Nephron progenitor cell (in vitro differentiated cells): ENCODE results near the gene TM9SF1.

ENCODE experiments used
- DNase-seq: peaks from one replicate; pipeline ENCODE4 v3.0.0; 2021
- H3K27ac Mint-ChIP-seq: 2 replicates; pipeline ENCODE4 v1.8.0; 2021; ENCODE audit warnings: mild to moderate bottlenecking, moderate library complexity, mixed read lengths
- H3K27me3 Mint-ChIP-seq: 2 replicates; pipeline ENCODE4 v1.8.0; 2021; ENCODE audit warnings: mild to moderate bottlenecking, low read depth, mixed read lengths; ENCODE audit not compliant: poor library complexity
- H3K36me3 Mint-ChIP-seq: 2 replicates; pipeline ENCODE4 v1.8.0; 2021; ENCODE audit warnings: low read depth, mixed read lengths
- H3K4me1 Mint-ChIP-seq: 2 replicates; pipeline ENCODE4 v1.8.0; 2021; ENCODE audit warnings: mixed read lengths
- H3K4me3 Mint-ChIP-seq: 2 replicates; pipeline ENCODE4 v1.8.0; 2021; ENCODE audit warnings: mild to moderate bottlenecking, moderate library complexity, mixed read lengths
- H3K9me3 Mint-ChIP-seq: 2 replicates; pipeline ENCODE4 v1.8.0; 2021; ENCODE audit warnings: mild to moderate bottlenecking, moderate library complexity, mixed read lengths
- TF ChIP-seq, protein P1 (sequence below): fragments of 200-600 bp; sonication (generic); IDR thresholded peaks from 2 replicates; pipeline ENCODE4 v1.5.0; 2021; ENCODE audit warnings: antibody characterized with exemption

The TM9SF1 gene

DNA sequence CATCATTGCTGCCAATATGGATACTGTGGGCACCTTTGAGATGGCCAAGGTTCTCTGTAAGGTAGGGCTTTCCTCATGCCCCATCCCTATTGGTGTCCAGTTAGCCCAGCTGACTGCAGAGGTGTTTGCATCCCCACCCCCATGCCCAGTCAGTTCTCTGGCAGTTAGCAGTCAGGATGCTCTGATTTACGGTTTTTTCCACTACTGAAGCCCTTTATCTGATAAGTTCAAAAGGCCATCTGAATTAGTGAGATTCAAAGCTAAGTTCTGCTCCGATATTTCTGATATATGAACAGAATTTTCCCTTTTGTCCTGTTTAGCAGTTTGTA, 38.3 kb upstream of the TM9SF1 start:
- TF ChIP-seq, protein P1, sequence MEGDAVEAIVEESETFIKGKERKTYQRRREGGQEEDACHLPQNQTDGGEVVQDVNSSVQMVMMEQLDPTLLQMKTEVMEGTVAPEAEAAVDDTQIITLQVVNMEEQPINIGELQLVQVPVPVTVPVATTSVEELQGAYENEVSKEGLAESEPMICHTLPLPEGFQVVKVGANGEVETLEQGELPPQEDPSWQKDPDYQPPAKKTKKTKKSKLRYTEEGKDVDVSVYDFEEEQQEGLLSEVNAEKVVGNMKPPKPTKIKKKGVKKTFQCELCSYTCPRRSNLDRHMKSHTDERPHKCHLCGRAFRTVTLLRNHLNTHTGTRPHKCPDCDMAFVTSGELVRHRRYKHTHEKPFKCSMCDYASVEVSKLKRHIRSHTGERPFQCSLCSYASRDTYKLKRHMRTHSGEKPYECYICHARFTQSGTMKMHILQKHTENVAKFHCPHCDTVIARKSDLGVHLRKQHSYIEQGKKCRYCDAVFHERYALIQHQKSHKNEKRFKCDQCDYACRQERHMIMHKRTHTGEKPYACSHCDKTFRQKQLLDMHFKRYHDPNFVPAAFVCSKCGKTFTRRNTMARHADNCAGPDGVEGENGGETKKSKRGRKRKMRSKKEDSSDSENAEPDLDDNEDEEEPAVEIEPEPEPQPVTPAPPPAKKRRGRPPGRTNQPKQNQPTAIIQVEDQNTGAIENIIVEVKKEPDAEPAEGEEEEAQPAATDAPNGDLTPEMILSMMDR, result no peak
- peaks cover 29% of the 10 kb centered on the region for H3K36me3 Mint-ChIP-seq
- H3K4me3 Mint-ChIP-seq, result peak overlapping the region; percentile 95
- H3K9me3 Mint-ChIP-seq, result no peaks in the 10 kb centered on the region
- H3K27ac Mint-ChIP-seq, result peak overlapping the region; percentile 91
- H3K27me3 Mint-ChIP-seq, result no peaks in the 10 kb centered on the region
- peaks cover 32% of the 10 kb centered on the region for H3K4me1 Mint-ChIP-seq
- no peak for DNase-seq

DNA sequence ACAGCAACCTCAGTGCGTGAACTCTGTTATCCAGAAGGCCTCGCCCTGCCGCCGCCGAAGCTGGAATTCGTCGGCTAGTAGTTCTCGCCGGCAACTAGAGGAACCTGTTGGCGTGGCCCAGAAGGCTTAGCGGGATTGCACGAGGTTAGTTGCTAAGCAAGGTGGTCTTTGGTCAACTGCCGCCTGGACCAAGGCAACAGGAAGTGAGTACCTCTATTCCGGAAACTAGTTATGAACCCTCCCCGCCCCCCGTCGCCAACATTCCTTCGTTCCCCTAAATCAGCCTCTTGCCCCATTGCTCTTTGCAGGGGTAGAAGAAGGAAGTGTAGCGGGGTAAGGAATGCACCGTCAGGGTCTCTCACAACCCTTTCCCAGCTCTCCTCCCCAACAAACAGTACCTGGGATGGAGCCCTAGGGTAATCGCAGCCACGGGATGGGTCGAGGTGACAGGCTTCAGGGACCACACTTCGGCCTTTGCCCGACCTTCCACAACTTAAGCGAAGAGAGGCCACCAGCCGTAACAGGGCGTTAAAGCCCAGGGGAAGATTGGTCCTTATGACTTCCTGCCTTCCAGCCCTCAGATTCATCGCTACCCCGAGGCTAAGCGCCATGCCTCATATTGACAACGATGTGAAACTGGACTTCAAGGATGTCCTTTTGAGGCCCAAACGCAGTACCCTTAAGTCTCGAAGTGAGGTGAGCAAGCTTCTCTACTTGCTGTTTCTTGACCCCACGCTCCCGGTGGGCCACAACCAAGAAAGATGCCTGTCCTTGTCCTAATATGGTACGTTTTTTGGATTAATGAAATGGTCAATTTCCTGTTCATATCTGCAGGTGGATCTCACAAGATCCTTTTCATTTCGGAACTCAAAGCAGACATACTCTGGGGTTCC, 37.6 kb upstream of the TM9SF1 start, which contains the start of gene GMPR2:
GMPR2 (plus strand) TSS at position 285 of the 893 bp plus-strand sequence; CDS start at position 610, 325 bp downstream.
- Mint-ChIP-seq H3K27me3 (no peaks in the 10 kb centered on the region), H3K27ac (peak within 1 kb of the TSS; percentile 91), H3K36me3 (peaks cover 28% of the 10 kb centered on the region), H3K4me1 (peaks cover 32% of the 10 kb centered on the region), H3K9me3 (no peaks in the 10 kb centered on the region), H3K4me3 (peak within 1 kb of the TSS; percentile 95)
- TF ChIP-seq, protein P1, result no peak
- DNase-seq, result no peak

DNA sequence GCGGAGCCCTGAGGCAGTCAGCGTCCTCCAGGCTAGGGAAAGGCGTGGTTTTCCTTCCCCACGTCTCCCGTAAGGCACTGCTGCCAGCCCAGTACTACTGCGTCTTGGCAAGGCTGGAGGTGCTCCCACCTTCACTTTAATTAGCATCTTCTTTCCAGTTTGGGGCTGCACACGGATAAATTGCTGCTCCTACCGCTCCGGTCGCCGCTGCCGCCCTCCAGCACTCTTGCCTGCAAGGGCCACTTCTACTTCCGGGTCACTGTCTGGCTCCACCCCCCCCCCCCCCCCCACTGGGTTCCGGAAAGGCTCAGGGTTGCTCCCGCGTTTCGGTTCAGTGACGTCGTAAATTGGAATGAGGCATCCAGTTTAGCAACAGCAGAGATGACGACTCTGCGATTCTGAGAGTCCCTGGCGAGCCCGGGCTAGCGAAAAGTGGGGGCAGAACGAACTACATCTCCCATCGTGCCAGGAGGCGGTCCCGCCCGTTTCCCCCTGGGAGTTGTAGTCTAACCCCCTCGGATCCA, 36.9 kb upstream of the TM9SF1 start, which contains the start of gene NEDD8:
NEDD8 (minus strand) TSS at position 247 of the 524 bp plus-strand sequence; CDS start at position 147, 100 bp downstream.
- peak; percentile 81 for DNase-seq
- TF ChIP-seq, protein P1, result no peak
- Mint-ChIP-seq H3K9me3 (no peaks in the 10 kb centered on the region), H3K4me3 (peak within 1 kb of the TSS; percentile 95), H3K27me3 (no peaks in the 10 kb centered on the region), H3K4me1 (peaks cover 32% of the 10 kb centered on the region), H3K27ac (peak within 1 kb of the TSS; percentile 91), H3K36me3 (peaks cover 26% of the 10 kb centered on the region)

DNA sequence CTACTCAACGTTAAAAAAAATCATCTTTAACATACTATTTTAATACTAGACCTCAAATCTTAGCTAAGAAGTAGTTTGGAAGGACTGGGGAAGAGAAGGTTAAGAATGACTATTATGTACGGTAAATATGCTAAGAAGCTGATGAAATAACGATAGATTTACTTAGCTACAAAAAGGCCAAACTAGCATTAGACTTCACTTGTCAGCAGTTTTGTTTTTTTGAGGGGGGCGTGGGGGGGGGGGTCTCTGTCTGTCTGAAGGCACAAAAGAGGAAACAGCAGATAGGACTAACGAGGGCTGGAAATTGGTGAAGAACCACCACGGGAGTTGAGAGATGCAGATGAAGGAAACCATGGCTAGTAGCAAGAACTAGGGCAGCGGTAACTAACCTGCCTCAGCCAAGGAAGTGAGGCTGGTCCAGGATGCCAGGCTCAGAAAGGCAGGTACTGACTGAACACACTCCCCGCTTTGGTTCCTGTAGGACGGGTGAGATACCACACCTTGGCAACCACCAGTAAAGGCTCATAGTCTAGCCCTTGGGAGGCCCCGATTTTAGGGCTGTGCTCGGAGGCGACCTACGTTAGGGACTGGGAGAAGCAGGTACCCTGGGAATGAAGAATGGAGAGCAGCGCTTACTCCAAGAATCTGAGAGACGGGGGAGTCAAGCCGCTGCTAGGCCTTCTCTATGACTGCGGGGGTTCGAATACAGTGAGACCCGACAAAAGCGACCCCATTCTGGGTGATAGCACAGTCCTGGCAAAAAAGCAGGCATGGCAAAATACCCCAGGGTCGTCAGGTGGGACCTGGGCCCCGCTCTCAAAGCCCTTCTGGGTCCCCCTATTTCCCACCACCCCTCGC, 36.3 kb upstream of the TM9SF1 start:
- H3K9me3 Mint-ChIP-seq, result no peaks in the 10 kb centered on the region
- peaks cover 32% of the 10 kb centered on the region for H3K4me1 Mint-ChIP-seq
- H3K4me3 Mint-ChIP-seq, result peak overlapping the region; percentile 95
- peak overlapping the region; percentile 91 for H3K27ac Mint-ChIP-seq
- H3K27me3 Mint-ChIP-seq, result no peaks in the 10 kb centered on the region
- H3K36me3 Mint-ChIP-seq, result peaks cover 25% of the 10 kb centered on the region
- TF ChIP-seq, protein P1, result no peak
- no peak for DNase-seq

DNA sequence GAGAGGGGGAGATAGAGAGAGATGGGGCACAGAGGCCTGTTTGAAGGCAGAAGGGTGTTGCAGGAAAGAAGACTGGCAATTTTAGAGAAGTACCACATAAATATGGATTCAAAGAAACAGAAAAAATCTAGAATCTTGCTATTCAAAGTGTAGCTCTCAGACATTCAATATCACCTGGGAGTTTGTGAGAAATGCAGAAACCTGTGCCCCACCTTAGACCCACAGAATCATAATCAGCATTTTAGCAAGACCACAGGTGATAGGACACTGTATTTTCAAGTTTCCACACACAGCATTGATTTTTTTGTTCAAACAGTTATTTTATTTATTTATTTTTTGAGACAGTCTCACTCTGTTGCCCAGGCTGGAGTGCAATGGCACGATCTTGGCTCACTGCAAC, 33.7 kb upstream of the TM9SF1 start:
- no peak overlapping the region for H3K27ac Mint-ChIP-seq
- H3K36me3 Mint-ChIP-seq, result peaks cover 28% of the 10 kb centered on the region
- H3K9me3 Mint-ChIP-seq, result no peaks in the 10 kb centered on the region
- no peaks in the 10 kb centered on the region for H3K27me3 Mint-ChIP-seq
- TF ChIP-seq, protein P1, result no peak
- no peak for DNase-seq
- H3K4me1 Mint-ChIP-seq, result peaks cover 21% of the 10 kb centered on the region
- no peak overlapping the region for H3K4me3 Mint-ChIP-seq
